Measurements from ENCODE around the gene MEF2B. TPM values are rescaled to one million over a fixed set of nuclear protein-coding genes. Genes with fewer than 3 reads are reported as not detected.
"Not testable (repeated sequence)": the region's sequence is repeated elsewhere in the genome, so short reads cannot be mapped to it uniquely, and the experiment has no call there.

The MEF2B gene
- total RNA-seq, 1 experiment from 2014 or later = 1.1 TPM

GRCh38 chr19:19179548-19180441 lies 9.7 kb upstream of the MEF2B start:
- in situ Hi-C loops (cut with HindIII; ENCODE audit: low pct_unique_long_range_greater_than_20kb, low sequenced_read_pairs) = no loop called here
- BruUV-seq (replicated peaks) = no TSS peak
- H3K4me3 ChIP-seq (ENCODE audit: low read depth in 2 of 2, low read length in 2 of 2) = no peak overlapping the region
- ATAC-seq (no peak), DNase-seq (ENCODE audit: low read depth, low spot score) (no peak)
- TF ChIP-seq POLR2AphosphoS5 (IDR thresholded peaks at IDR 0.05; ENCODE audit: low read depth, low read length) = no peak
- no peak for TF ChIP-seq TCF7L2 (IDR thresholded peaks at IDR 0.05; ENCODE audit: low read depth, low read length)
- TF ChIP-seq CTCF (IDR thresholded peaks at IDR 0.05) = no peak
- TF ChIP-seq REST (IDR thresholded peaks at IDR 0.05; ENCODE audit: insufficient read depth in 1 of 2, low read depth in 2 of 2, low read length in 1 of 2) = no peak
- no peak for TF ChIP-seq SIN3A (IDR thresholded peaks at IDR 0.05; ENCODE audit: borderline replicate concordance, insufficient read depth, low read depth, low read length)
- POLR2A ChIA-PET = no interaction called here
- no peaks in the 10 kb centered on the region for H3K9me3 ChIP-seq (ENCODE audit: control insufficient read depth, insufficient read depth, low read depth, low read length)
- no peaks in the 10 kb centered on the region for H3K4me1 ChIP-seq (ENCODE audit: control insufficient read depth, insufficient read depth, low read length)
- H3K27me3 ChIP-seq (ENCODE audit: control insufficient read depth, insufficient read depth, low read length) = no peaks in the 10 kb centered on the region
- no peak overlapping the region for H3K27ac ChIP-seq (ENCODE audit: low read length)
- CTCF ChIA-PET = interaction anchor here (0.7 kb wide), 1 partner anchor 174 kb away, joined by 7 read pairs; no protein-coding TSS in a partner anchor
- H3K36me3 ChIP-seq (ENCODE audit: control insufficient read depth, insufficient read depth, low read length) = no peaks in the 10 kb centered on the region; the same call in 1 of the 2 replicates
- intact Hi-C loops (cut with micrococcal nuclease; ENCODE audit: unreplicated experiment) = no loop called here

DNA sequence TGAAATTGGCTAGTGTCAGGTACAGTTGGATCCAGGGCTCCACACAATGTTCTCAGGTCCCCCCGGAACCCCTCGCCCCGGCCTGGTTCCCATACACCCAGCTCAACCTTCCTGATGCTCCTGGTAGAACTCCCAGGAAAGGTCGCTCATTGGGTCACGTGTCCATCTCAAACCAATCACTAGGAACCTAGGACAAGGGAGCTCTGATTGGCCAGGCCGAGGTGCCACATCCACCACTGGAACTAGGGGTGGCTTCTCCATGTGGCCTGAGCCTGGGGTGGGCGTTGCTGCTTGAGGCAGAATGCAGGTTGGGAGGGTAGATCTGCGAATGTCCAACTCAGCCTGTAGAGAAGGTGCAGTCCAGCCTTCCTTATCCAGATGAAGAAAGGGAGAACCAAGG lies 6.9 kb upstream of the MEF2B start:
- BruUV-seq (replicated peaks) = no TSS peak
- no peak overlapping the region for H3K4me3 ChIP-seq (ENCODE audit: low read depth in 2 of 2, low read length in 2 of 2)
- TF ChIP-seq TCF7L2 (IDR thresholded peaks at IDR 0.05; ENCODE audit: low read depth, low read length) (no peak), POLR2AphosphoS5 (IDR thresholded peaks at IDR 0.05; ENCODE audit: low read depth, low read length) (no peak), CTCF (IDR thresholded peaks at IDR 0.05) (no peak), REST (IDR thresholded peaks at IDR 0.05; ENCODE audit: insufficient read depth in 1 of 2, low read depth in 2 of 2, low read length in 1 of 2) (no peak), SIN3A (IDR thresholded peaks at IDR 0.05; ENCODE audit: borderline replicate concordance, insufficient read depth, low read depth, low read length) (no peak)
- no peaks in the 10 kb centered on the region for H3K9me3 ChIP-seq (ENCODE audit: control insufficient read depth, insufficient read depth, low read depth, low read length)
- DNase-seq (ENCODE audit: low read depth, low spot score) (no peak), ATAC-seq (no peak)
- ChIA-PET CTCF (no interaction called here), POLR2A (no interaction called here)
- H3K27me3 ChIP-seq (ENCODE audit: control insufficient read depth, insufficient read depth, low read length) = no peaks in the 10 kb centered on the region
- intact Hi-C loops (cut with micrococcal nuclease; ENCODE audit: unreplicated experiment) (no loop called here), in situ Hi-C loops (cut with HindIII; ENCODE audit: low pct_unique_long_range_greater_than_20kb, low sequenced_read_pairs) (no loop called here)
- no peaks in the 10 kb centered on the region for H3K4me1 ChIP-seq (ENCODE audit: control insufficient read depth, insufficient read depth, low read length)
- no peaks in the 10 kb centered on the region; the same call in 1 of the 2 replicates for H3K36me3 ChIP-seq (ENCODE audit: control insufficient read depth, insufficient read depth, low read length)
- H3K27ac ChIP-seq (ENCODE audit: low read length) = no peak overlapping the region

GRCh38 chr19:19173243-19173642 lies 3.2 kb upstream of the MEF2B start:
- H3K36me3 ChIP-seq (ENCODE audit: control insufficient read depth, insufficient read depth, low read length); H3K9me3 ChIP-seq (ENCODE audit: control insufficient read depth, insufficient read depth, low read depth, low read length); in situ Hi-C loops (cut with HindIII; ENCODE audit: low pct_unique_long_range_greater_than_20kb, low sequenced_read_pairs); H3K4me3 ChIP-seq (ENCODE audit: low read depth in 2 of 2, low read length in 2 of 2); intact Hi-C loops (cut with micrococcal nuclease; ENCODE audit: unreplicated experiment); ATAC-seq; H3K27me3 ChIP-seq (ENCODE audit: control insufficient read depth, insufficient read depth, low read length); DNase-seq (ENCODE audit: low read depth, low spot score); H3K4me1 ChIP-seq (ENCODE audit: control insufficient read depth, insufficient read depth, low read length); H3K27ac ChIP-seq (ENCODE audit: low read length); POLR2A ChIA-PET; BruUV-seq (replicated peaks): not testable (repeated sequence)
- CTCF ChIA-PET = interaction anchor here (0.8 kb wide), 1 partner anchor 120 kb away, joined by 3 read pairs; no protein-coding TSS in a partner anchor

All from Panc1 (cell line).